PC-9 (cell line): ENCODE results near the gene S100A16. TPM values are rescaled to one million over a fixed set of nuclear protein-coding genes. Genes with fewer than 3 reads are reported as not detected.

Experiments used
- BruUV-seq: library from RNA; stranded (reverse); fragments of 400-500 nt; replicated peaks from 2 replicates; lab custom pipeline; 2021; lab: Mats Ljungman, UMichigan
- CTCF ChIA-PET: fragments of 300-600 bp; sonication (Branson Sonifier 250); formaldehyde crosslinking; loops from one replicate; lab custom pipeline; 2022; ENCODE audit warnings: antibody characterized with exemption; lab: Charles Lee
- POLR2A ChIA-PET: fragments of 300-600 bp; sonication (Branson Sonifier 250); formaldehyde crosslinking; loops from one replicate; lab custom pipeline; 2022; ENCODE audit warnings: antibody characterized with exemption; ENCODE audit not compliant: unreplicated experiment; lab: Charles Lee
- DNase-seq, 2 experiments: peaks; one replicate each; pipeline versions ENCODE4 v3.0.0 to v3.0.0-alpha.2; 2015 to 2022; ENCODE audit warnings: mixed read lengths in 1 of 2
- H2AFZ ChIP-seq: fragments of 200-600 bp; sonication (generic); 2 replicates; pipeline ENCODE4 v1.8.1; 2017; ENCODE audit warnings: antibody characterized with exemption
- H3F3A ChIP-seq: fragments of 200-600 bp; sonication (generic); 2 replicates; pipeline ENCODE4 v1.8.1; 2017; ENCODE audit warnings: antibody characterized with exemption, mild to moderate bottlenecking, low read depth; ENCODE audit not compliant: insufficient read depth
- H3K27ac ChIP-seq: fragments of 200-600 bp; sonication (generic); 2 replicates; pipeline ENCODE4 v1.6.1; 2016; ENCODE audit warnings: mixed run types
- H3K27me3 ChIP-seq: fragments of 200-600 bp; sonication (generic); 2 replicates; pipeline ENCODE4 v1.6.1; 2016; ENCODE audit warnings: low read depth, mixed run types; ENCODE audit not compliant: insufficient read depth
- H3K36me3 ChIP-seq: fragments of 200-600 bp; sonication (generic); 2 replicates; pipeline ENCODE4 v1.6.1; 2016; ENCODE audit warnings: low read depth, mixed run types
- H3K4me1 ChIP-seq: fragments of 200-600 bp; sonication (generic); replicated peaks from 2 replicates; pipeline ENCODE4 v1.6.1; 2016; ENCODE audit warnings: mixed run types; ENCODE audit not compliant: insufficient read depth
- H3K4me2 ChIP-seq: fragments of 200-600 bp; sonication (generic); 2 replicates; pipeline ENCODE4 v1.6.1; 2017; ENCODE audit warnings: mixed run types
- H3K4me3 ChIP-seq: fragments of 200-600 bp; sonication (generic); 2 replicates; pipeline ENCODE4 v1.6.1; 2016; ENCODE audit warnings: mixed run types
- H3K79me2 ChIP-seq: fragments of 200-600 bp; sonication (generic); 2 replicates; pipeline ENCODE4 v1.6.1; 2017; ENCODE audit warnings: low read depth, mixed run types
- H3K9me2 ChIP-seq: fragments of 200-600 bp; sonication (generic); 2 replicates; pipeline ENCODE4 v1.8.1; 2017; ENCODE audit warnings: mild to moderate bottlenecking; ENCODE audit not compliant: insufficient read depth
- H3K9me3 ChIP-seq: fragments of 200-600 bp; sonication (generic); 2 replicates; pipeline ENCODE4 v1.8.1; 2016; ENCODE audit warnings: low read depth; ENCODE audit not compliant: insufficient read depth
- H4K20me1 ChIP-seq: fragments of 200-600 bp; sonication (generic); 2 replicates; pipeline ENCODE4 v1.8.1; 2017; ENCODE audit not compliant: insufficient read depth
- EZH2 ChIP-seq: fragments of 200-600 bp; sonication (generic); IDR thresholded peaks from 2 replicates; pipeline ENCODE4 v1.8.0; 2017; ENCODE audit warnings: antibody characterized with exemption, low read depth
- intact Hi-C: fragments of 100-400 bp; cut with micrococcal nuclease; formaldehyde crosslinking; loops from one replicate; pipeline ENCODE4 v1.10.0; 2022; ENCODE audit not compliant: unreplicated experiment
- total RNA-seq: library from RNA; stranded (reverse); gene quantifications from 2 replicates; pipeline ENCODE4 v1.2.3, GENCODE V29; 2021
- TF ChIP-seq, protein P1 (sequence below): fragments of 200-600 bp; sonication (generic); conservative IDR thresholded peaks from 2 replicates; pipeline ENCODE4 v1.6.1; 2017; ENCODE audit warnings: mixed run types, antibody characterized with exemption, mild to moderate bottlenecking, moderate library complexity

Gene S100A16
- total RNA-seq, 1 experiment from 2014 or later = 276 TPM

DNA sequence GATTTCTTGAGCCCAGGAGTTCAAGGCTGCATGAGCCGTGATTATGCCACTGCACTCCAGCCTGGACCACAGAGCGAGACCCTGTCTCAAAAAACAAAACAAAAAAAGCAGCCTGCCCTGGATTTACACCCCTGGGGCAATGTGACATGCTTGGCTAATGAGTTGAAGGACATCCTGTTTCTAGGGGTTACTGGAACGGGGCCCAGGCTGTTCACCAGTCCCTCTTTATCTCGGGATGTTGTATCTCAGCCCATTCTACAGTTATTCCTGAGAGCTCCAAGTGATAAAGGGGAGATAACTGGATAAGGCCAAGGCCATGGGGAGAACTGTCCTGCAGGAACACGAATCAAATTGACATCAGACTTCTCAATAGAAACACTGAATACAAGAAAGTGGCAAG is 25.6 kb downstream of the S100A16 start:
- POLR2A ChIA-PET = interaction anchor here (0.7 kb wide), 1 partner anchor 146 kb away, joined by 3 read pairs; no protein-coding TSS in a partner anchor
- Histone ChIP-seq H3K36me3 (no peaks in the 10 kb centered on the region), H3K4me3 (no peak overlapping the region), H3K27ac (no peak overlapping the region), H4K20me1 (no peaks in the 10 kb centered on the region), H3K4me2 (no peak overlapping the region), H3K27me3 (no peaks in the 10 kb centered on the region), H3K9me3 (no peaks in the 10 kb centered on the region), H3K4me1 (peaks cover 17% of the 10 kb centered on the region), H2AFZ (no peak overlapping the region), H3F3A (no peaks in the 10 kb centered on the region; the same call in 1 of the 2 replicates), H3K9me2 (no peaks in the 10 kb centered on the region), H3K79me2 (no peaks in the 10 kb centered on the region)
- intact Hi-C loops = no loop called here
- no peak for TF ChIP-seq EZH2
- TF ChIP-seq, protein P1, sequence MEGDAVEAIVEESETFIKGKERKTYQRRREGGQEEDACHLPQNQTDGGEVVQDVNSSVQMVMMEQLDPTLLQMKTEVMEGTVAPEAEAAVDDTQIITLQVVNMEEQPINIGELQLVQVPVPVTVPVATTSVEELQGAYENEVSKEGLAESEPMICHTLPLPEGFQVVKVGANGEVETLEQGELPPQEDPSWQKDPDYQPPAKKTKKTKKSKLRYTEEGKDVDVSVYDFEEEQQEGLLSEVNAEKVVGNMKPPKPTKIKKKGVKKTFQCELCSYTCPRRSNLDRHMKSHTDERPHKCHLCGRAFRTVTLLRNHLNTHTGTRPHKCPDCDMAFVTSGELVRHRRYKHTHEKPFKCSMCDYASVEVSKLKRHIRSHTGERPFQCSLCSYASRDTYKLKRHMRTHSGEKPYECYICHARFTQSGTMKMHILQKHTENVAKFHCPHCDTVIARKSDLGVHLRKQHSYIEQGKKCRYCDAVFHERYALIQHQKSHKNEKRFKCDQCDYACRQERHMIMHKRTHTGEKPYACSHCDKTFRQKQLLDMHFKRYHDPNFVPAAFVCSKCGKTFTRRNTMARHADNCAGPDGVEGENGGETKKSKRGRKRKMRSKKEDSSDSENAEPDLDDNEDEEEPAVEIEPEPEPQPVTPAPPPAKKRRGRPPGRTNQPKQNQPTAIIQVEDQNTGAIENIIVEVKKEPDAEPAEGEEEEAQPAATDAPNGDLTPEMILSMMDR = no peak
- CTCF ChIA-PET = no interaction called here
- DNase-seq = no peak
- BruUV-seq = no TSS peak

DNA sequence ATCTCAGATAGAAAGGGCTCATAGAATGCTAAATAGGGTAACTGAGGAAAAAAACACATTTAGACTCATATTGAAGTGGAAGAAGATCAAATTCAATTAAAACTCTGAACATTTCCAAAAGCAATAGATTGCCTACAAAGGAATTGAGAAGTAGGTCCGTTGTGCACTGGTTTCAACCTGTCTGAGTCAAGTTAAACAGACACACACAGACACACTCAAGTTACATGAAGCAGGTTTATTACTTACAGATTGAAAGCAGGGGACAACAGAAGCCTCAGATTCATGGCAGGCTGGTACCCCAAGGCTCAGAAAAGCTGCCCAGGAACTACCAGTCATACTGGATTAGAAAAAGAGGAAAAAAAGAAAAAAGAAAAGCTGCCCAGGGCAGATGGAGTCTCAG is 26.6 kb downstream of the S100A16 start:
- ChIA-PET POLR2A (interaction anchor here (0.7 kb wide), 2 partner anchors 41 to 155 kb away, joined by 14 to 34 read pairs; partner anchors contain the start of gene S100A4), CTCF (no interaction called here)

DNA sequence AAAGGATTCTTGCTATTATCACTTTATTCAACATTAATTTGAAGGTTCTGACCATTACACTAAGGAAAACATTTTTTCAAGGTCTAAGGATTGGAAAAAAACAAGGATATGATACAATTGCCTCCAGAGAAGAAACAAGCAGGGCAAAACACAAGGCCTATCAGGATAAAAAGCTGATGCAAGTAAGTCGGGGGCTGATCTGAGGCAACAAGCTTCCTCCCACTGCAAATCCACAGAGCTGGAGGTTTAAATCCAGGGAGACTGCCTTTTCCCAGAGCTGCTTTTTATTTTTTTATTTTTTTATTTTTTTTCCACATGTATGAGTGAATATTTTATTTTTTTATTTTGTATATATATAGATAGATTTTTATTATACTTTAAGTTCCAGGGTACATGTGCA is 27.9 kb downstream of the S100A16 start:
- H3K79me2 ChIP-seq = no peaks in the 10 kb centered on the region
- no peak overlapping the region for H3K4me2 ChIP-seq
- ChIA-PET CTCF (interaction anchor here (0.5 to 0.9 kb wide), 2 partner anchors 42 to 66 kb away, joined by 3 to 4 read pairs; partner anchors contain the start of gene S100A13), POLR2A (interaction anchor here (0.7 kb wide), 1 partner anchor 521 kb away, joined by 5 read pairs; no protein-coding TSS in a partner anchor)
- BruUV-seq = no TSS peak
- no peak overlapping the region for H2AFZ ChIP-seq
- no peaks in the 10 kb centered on the region for H4K20me1 ChIP-seq
- H3K36me3 ChIP-seq = no peaks in the 10 kb centered on the region
- intact Hi-C loops = no loop called here
- no peak for DNase-seq
- no peak overlapping the region for H3K27ac ChIP-seq
- no peaks in the 10 kb centered on the region for H3K27me3 ChIP-seq
- no peaks in the 10 kb centered on the region; the same call in 1 of the 2 replicates for H3F3A ChIP-seq
- H3K9me2 ChIP-seq = no peaks in the 10 kb centered on the region
- peaks cover 17% of the 10 kb centered on the region for H3K4me1 ChIP-seq
- H3K4me3 ChIP-seq = no peak overlapping the region
- TF ChIP-seq, protein P1 = no peak
- TF ChIP-seq EZH2 = no peak
- H3K9me3 ChIP-seq = no peaks in the 10 kb centered on the region

More for the DNA sequence above, 26.6 kb downstream of the S100A16 start:
- Histone ChIP-seq H3K4me2 (no peak overlapping the region), H3K27ac (no peak overlapping the region), H3K4me3 (no peak overlapping the region), H3K9me2 (no peaks in the 10 kb centered on the region), H3F3A (no peaks in the 10 kb centered on the region; the same call in 1 of the 2 replicates), H3K4me1 (peaks cover 17% of the 10 kb centered on the region), H3K36me3 (no peaks in the 10 kb centered on the region), H3K9me3 (no peaks in the 10 kb centered on the region), H3K79me2 (no peaks in the 10 kb centered on the region), H3K27me3 (no peaks in the 10 kb centered on the region), H2AFZ (no peak overlapping the region), H4K20me1 (no peaks in the 10 kb centered on the region)
- DNase-seq = no peak
- TF ChIP-seq, protein P1 = no peak
- no peak for TF ChIP-seq EZH2
- intact Hi-C loops = no loop called here
- BruUV-seq = no TSS peak
